ENCODE results near the gene PSRC1. TPM values are rescaled to one million over a fixed set of nuclear protein-coding genes. Genes with fewer than 3 reads are reported as not detected.

PSRC1 gene
- total RNA-seq, 4 donors from 2014 or later: 1.9 to 18.0 (median 4.4) TPM

DNA sequence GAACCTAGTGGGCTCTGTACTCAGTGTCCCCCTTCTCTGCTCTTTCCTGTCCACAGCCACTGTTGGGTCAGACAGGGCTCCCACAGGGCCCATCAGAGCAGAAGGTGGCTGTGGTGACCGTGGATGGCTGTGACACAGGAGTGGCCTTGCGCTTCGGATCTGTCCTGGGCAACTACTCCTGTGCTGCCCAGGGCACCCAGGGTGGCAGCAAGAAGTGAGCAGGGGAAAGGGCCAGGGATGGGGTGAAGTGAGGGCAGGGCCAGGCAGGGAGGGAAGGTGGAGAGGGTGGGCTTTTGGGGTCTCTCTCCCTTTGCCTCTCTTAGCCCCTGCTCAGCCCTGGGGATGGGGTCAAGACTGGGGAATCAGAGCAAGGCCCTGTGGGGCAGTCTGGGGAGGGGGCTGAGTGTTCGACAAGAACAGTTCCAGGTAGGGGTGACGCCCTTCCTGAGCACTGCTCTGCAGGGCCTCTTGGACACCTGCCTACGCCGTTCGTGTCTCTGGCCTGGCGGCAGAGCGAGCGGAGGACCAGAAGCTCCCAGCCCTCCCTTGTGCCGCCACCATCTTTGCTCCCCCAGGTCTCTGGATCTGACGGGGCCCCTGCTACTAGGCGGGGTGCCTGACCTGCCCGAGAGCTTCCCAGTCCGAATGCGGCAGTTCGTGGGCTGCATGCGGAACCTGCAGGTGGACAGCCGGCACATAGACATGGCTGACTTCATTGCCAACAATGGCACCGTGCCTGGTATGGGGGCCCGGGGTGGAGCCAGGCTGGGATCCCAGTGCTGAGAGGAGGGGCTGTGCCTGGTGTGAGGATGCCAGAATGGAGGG is 20.5 kb downstream of the PSRC1 start:
- WGBS, 2 donors (ENCODE audit: low coverage in 1 of 2): 88% methylated on average over 22 of the region's 22 CpGs; no CpG with 5 or more reads in 1 of the 2 donors
- no peak overlapping the region for H3K27ac ChIP-seq
- H3K36me3 ChIP-seq: no peaks in the 10 kb centered on the region
- no peak overlapping the region for H3K4me3 ChIP-seq
- no peak for DNase-seq
- H3K4me1 ChIP-seq: no peaks in the 10 kb centered on the region
- intact Hi-C loops (cut with DNase I; ENCODE audit: low total_unique reads) (no loop called here), in situ Hi-C loops (cut with MboI; ENCODE audit: low pct_ligation_motif_present in 1 of 4, low pct_unique_long_range_greater_than_20kb in 1 of 4, low sequenced_read_pairs in 3 of 4) (loop anchor here in 2 of 4 donors (5.0 to 10.0 kb wide), 2 partner anchors 140 to 272 kb away; partner anchors contain the start of gene GPR61 (in 1 of the 2))
- H3K27me3 ChIP-seq: no peaks in the 10 kb centered on the region
- no peak for TF ChIP-seq POLR2AphosphoS5 (IDR thresholded peaks at IDR 0.05)
- TF ChIP-seq POLR2A (IDR thresholded peaks at IDR 0.05): no peak
- no peak for TF ChIP-seq EP300 (IDR thresholded peaks at IDR 0.05; ENCODE audit: low read depth)
- no peaks in the 10 kb centered on the region for H3K9me3 ChIP-seq

DNA sequence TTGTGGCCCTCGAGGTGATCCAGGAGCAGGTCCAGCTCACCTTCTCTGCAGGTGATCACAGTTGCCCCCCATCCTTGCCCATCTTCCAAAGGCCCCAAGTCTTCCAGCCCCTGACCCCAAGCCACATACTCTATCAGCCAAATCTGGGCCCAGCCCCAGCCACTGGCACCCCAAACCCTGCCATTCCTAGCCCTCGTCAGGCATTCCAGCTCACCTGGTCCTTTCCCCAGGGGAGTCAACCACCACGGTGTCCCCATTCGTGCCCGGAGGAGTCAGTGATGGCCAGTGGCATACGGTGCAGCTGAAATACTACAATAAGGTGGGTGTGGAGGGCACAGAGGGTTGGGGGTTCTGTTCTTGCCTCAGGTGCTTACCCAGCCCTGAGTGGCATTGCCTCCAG is 21.4 kb downstream of the PSRC1 start:
- in situ Hi-C loops (cut with MboI; ENCODE audit: low pct_ligation_motif_present in 1 of 4, low pct_unique_long_range_greater_than_20kb in 1 of 4, low sequenced_read_pairs in 3 of 4): loop anchor here in 2 of 4 donors (5.0 to 10.0 kb wide), 2 partner anchors 141 to 273 kb away; partner anchors contain the start of gene GPR61 (in 1 of the 2)
- no peaks in the 10 kb centered on the region for H3K4me1 ChIP-seq
- WGBS, 2 donors (ENCODE audit: low coverage in 1 of 2): 84% methylated on average over 6 of the region's 6 CpGs; no CpG with 5 or more reads in 1 of the 2 donors
- no peak overlapping the region for H3K4me3 ChIP-seq
- no peaks in the 10 kb centered on the region for H3K36me3 ChIP-seq
- H3K27me3 ChIP-seq: no peaks in the 10 kb centered on the region
- DNase-seq: no peak
- intact Hi-C loops (cut with DNase I; ENCODE audit: low total_unique reads): no loop called here
- H3K9me3 ChIP-seq: no peaks in the 10 kb centered on the region
- H3K27ac ChIP-seq: no peak overlapping the region
- TF ChIP-seq POLR2A (IDR thresholded peaks at IDR 0.05) (no peak), POLR2AphosphoS5 (IDR thresholded peaks at IDR 0.05) (no peak), CTCF (IDR thresholded peaks at IDR 0.05) (no peak), EP300 (IDR thresholded peaks at IDR 0.05; ENCODE audit: low read depth) (no peak)

DNA sequence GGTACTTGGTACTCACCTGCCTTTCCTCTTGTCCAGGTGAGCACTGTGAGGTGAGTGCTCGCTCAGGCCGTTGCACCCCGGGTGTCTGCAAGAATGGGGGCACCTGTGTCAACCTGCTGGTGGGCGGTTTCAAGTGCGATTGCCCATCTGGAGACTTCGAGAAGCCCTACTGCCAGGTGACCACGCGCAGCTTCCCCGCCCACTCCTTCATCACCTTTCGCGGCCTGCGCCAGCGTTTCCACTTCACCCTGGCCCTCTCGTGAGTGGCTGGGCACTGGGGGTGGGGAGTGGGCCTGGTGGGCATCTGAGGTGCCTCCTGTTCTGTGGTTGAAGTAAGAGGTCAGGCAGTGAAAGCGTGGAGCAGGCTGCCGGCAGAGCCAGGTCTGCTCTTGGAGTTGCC is 21.9 kb downstream of the PSRC1 start:
- DNase-seq: no peak
- H3K27ac ChIP-seq: no peak overlapping the region
- in situ Hi-C loops (cut with MboI; ENCODE audit: low pct_ligation_motif_present in 1 of 4, low pct_unique_long_range_greater_than_20kb in 1 of 4, low sequenced_read_pairs in 3 of 4) (loop anchor here in 2 of 4 donors (5.0 to 10.0 kb wide), 2 partner anchors 141 to 274 kb away; partner anchors contain the start of gene GPR61 (in 1 of the 2)), intact Hi-C loops (cut with DNase I; ENCODE audit: low total_unique reads) (no loop called here)
- 88 to 100% methylated on average over 6 to 13 of the region's 16 CpGs for WGBS, 2 donors (ENCODE audit: low coverage in 1 of 2)
- no peaks in the 10 kb centered on the region for H3K27me3 ChIP-seq
- H3K36me3 ChIP-seq: no peaks in the 10 kb centered on the region
- no peak for TF ChIP-seq CTCF (IDR thresholded peaks at IDR 0.05)
- no peak for TF ChIP-seq POLR2AphosphoS5 (IDR thresholded peaks at IDR 0.05)
- no peak for TF ChIP-seq POLR2A (IDR thresholded peaks at IDR 0.05)
- TF ChIP-seq EP300 (IDR thresholded peaks at IDR 0.05; ENCODE audit: low read depth): no peak
- H3K9me3 ChIP-seq: no peaks in the 10 kb centered on the region
- H3K4me3 ChIP-seq: no peak overlapping the region
- H3K4me1 ChIP-seq: no peaks in the 10 kb centered on the region

GRCh38 chr1:109259674-109260557 is 23.0 kb downstream of the PSRC1 start:
- intact Hi-C loops (cut with DNase I; ENCODE audit: low total_unique reads): no loop called here
- DNase-seq: no peak
- no peaks in the 10 kb centered on the region for H3K27me3 ChIP-seq
- TF ChIP-seq EP300 (IDR thresholded peaks at IDR 0.05; ENCODE audit: low read depth) (no peak), POLR2AphosphoS5 (IDR thresholded peaks at IDR 0.05) (no peak)
- in situ Hi-C loops (cut with MboI; ENCODE audit: low pct_ligation_motif_present in 1 of 4, low pct_unique_long_range_greater_than_20kb in 1 of 4, low sequenced_read_pairs in 3 of 4): loop anchor here in 2 of 4 donors (5.0 to 10.0 kb wide), 2 partner anchors 142 to 275 kb away; partner anchors contain the start of gene GPR61 (in 1 of the 2)
- peaks cover 2 to 5% (median 3%) of the 10 kb centered on the region in 4 donors for H3K4me1 ChIP-seq
- 40 to 78% methylated on average over 1 to 6 of the region's 7 CpGs for WGBS, 2 donors (ENCODE audit: low coverage in 1 of 2)
- H3K4me3 ChIP-seq: no peak overlapping the region
- no peaks in the 10 kb centered on the region for H3K9me3 ChIP-seq
- no peak overlapping the region for H3K27ac ChIP-seq
- no peaks in the 10 kb centered on the region for H3K36me3 ChIP-seq

Data from transverse colon (tissue), 4 donors.